WTC11 (cell line): ENCODE measurements around the gene ARHGAP45. TPM values are rescaled to one million over a fixed set of nuclear protein-coding genes. Genes with fewer than 3 reads are reported as not detected.

Source experiments
- ATAC-seq: fragments of 200-7000 bp; cut with Tn5 transposase; 2 replicates; pipeline ENCODE4 v1.10.0; 2021; ENCODE audit warnings: mild to moderate bottlenecking, moderate library complexity
- CTCF ChIA-PET: fragments of 300-600 bp; sonication (Branson Sonifier 250); formaldehyde crosslinking; loops from one replicate; lab custom pipeline; 2021; ENCODE audit warnings: antibody characterized with exemption; lab: Charles Lee
- POLR2A ChIA-PET: fragments of 350-600 bp; sonication (Branson Sonifier 250); formaldehyde crosslinking; loops from one replicate; lab custom pipeline; 2021; ENCODE audit warnings: antibody characterized with exemption; lab: Charles Lee
- DNase-seq: peaks from one replicate; pipeline ENCODE4 v3.0.0; 2021; ENCODE audit warnings: low spot score
- H3K27ac Mint-ChIP-seq: 2 replicates; pipeline ENCODE4 v1.8.0; 2021; ENCODE audit warnings: mixed read lengths
- H3K27me3 Mint-ChIP-seq: 2 replicates; pipeline ENCODE4 v1.8.0; 2021; ENCODE audit warnings: low read depth, mild to moderate bottlenecking, moderate library complexity, mixed read lengths
- H3K36me3 Mint-ChIP-seq: 2 replicates; pipeline ENCODE4 v1.8.0; 2021; ENCODE audit warnings: mixed read lengths
- H3K4me1 Mint-ChIP-seq: 2 replicates; pipeline ENCODE4 v1.8.0; 2022; ENCODE audit warnings: mixed read lengths
- H3K4me3 Mint-ChIP-seq: 2 replicates; pipeline ENCODE4 v1.8.0; 2021; ENCODE audit warnings: mild to moderate bottlenecking, moderate library complexity, mixed read lengths
- H3K9me3 Mint-ChIP-seq: 2 replicates; pipeline ENCODE4 v1.8.0; 2021; ENCODE audit warnings: mixed read lengths
- FOXJ3 ChIP-seq: sonication (generic); formaldehyde crosslinking; IDR thresholded peaks from 2 replicates; pipeline ENCODE4 v1.9.0; 2021; ENCODE audit warnings: missing genetic modification reagents, mild to moderate bottlenecking, borderline replicate concordance
- HMGA2 ChIP-seq: fragments of 250-450 bp; sonication (Bioruptor Pico); IDR thresholded peaks from 2 replicates; pipeline ENCODE4 v1.4.0; 2021; ENCODE audit warnings: mild to moderate bottlenecking, moderate library complexity
- NR2C2 ChIP-seq: sonication (generic); formaldehyde crosslinking; IDR thresholded peaks from 2 replicates; pipeline ENCODE4 v1.8.0; 2022; ENCODE audit warnings: mild to moderate bottlenecking, missing genetic modification reagents
- RELA ChIP-seq: sonication (generic); formaldehyde crosslinking; IDR thresholded peaks from 2 replicates; pipeline ENCODE4 v1.8.1; 2022; ENCODE audit warnings: missing genetic modification reagents, mild to moderate bottlenecking, borderline replicate concordance
- TP53 ChIP-seq: sonication (generic); formaldehyde crosslinking; IDR thresholded peaks from 2 replicates; pipeline ENCODE4 v1.8.1; 2023; ENCODE audit warnings: mild to moderate bottlenecking, missing genetic modification reagents
- ZNF671 ChIP-seq: fragments of 250-450 bp; sonication (Bioruptor Pico); IDR thresholded peaks from 2 replicates; pipeline ENCODE4 v1.8.0; 2021; ENCODE audit warnings: mild to moderate bottlenecking
- total RNA-seq: library from RNA; stranded (reverse); gene quantifications from 3 replicates; pipeline ENCODE4 v1.2.3, GENCODE V29; 2021
- TF ChIP-seq, protein P1 (sequence below): fragments of 250-450 bp; sonication (Bioruptor Pico); IDR thresholded peaks from 2 replicates; pipeline ENCODE4 v1.9.0; 2021; ENCODE audit warnings: mild to moderate bottlenecking
- TF ChIP-seq, protein P2 (sequence below): sonication (generic); formaldehyde crosslinking; IDR thresholded peaks from 2 replicates; pipeline ENCODE4 v1.8.1; 2022; ENCODE audit warnings: mild to moderate bottlenecking, moderate library complexity, missing genetic modification reagents
- TF ChIP-seq, protein P3 (sequence below): fragments of 250-450 bp; sonication (Bioruptor Pico); IDR thresholded peaks from 2 replicates; pipeline ENCODE4 v1.9.0; 2021; ENCODE audit warnings: mild to moderate bottlenecking, borderline replicate concordance
- TF ChIP-seq, protein P4 (sequence below): sonication (generic); formaldehyde crosslinking; IDR thresholded peaks from 2 replicates; pipeline ENCODE4 v1.8.1; 2022; ENCODE audit warnings: mild to moderate bottlenecking, missing genetic modification reagents, moderate library complexity, borderline replicate concordance
- TF ChIP-seq, protein P5 (sequence below): sonication (generic); formaldehyde crosslinking; IDR thresholded peaks from 2 replicates; pipeline ENCODE4 v1.8.0; 2022; ENCODE audit warnings: mild to moderate bottlenecking, missing genetic modification reagents
- TF ChIP-seq, protein P6 (sequence below): sonication (generic); formaldehyde crosslinking; IDR thresholded peaks from 2 replicates; pipeline ENCODE4 v1.8.1; 2023; ENCODE audit warnings: mild to moderate bottlenecking, missing genetic modification reagents, moderate library complexity
- TF ChIP-seq, protein P7 (sequence below): sonication (generic); formaldehyde crosslinking; IDR thresholded peaks from 2 replicates; pipeline ENCODE4 v1.8.0; 2022; ENCODE audit warnings: mild to moderate bottlenecking, missing genetic modification reagents

ARHGAP45 gene
- total RNA-seq, 1 experiment from 2014 or later, result 40.9 TPM

DNA sequence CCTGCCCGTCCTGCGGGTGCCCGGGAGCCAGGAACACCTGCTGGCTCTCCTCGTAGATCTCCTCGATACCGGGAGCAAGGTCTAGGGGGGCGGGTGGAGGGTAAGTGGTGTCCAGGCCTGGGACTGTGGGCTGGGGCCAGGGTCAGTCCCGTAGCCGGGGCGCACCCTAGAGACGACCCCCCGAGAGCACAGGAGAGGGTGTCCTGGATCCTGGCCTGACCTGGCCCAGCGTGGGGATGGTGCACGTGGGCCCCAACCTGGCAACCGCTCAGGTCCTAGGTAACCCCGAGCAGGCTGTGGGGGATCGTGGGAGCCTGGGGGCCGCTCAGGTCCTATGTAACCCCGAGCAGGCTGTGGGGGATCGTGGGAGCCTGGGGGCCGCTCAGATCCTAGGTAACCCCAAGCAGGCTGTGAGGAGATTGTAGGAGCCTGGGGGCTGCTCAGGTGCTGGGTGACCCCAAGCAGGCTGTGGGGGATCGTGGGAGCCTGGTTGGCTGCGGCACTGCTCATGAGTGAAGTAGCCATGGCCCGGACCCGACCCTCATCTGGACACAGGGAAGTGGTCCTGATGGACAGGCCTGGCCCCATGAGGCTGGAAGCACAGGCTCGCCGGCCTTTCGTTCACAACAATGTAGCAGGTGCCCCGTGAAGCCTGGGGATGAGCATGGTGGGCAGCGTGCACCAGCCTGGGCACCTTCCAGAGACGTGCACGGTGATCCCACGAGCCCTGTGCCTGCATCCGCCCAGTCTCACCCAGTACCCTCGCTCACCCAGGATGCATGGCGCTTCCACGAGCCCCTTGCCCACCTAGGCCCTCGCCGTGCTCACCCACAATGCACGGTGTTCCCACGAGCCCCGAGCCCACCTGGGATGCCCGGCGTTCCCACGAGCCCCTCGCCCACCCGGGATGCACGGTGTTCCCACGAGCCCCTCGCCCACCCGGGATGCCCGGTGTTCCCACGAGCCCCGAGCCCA lies 43.0 kb downstream of the ARHGAP45 start:
- Mint-ChIP-seq H3K4me3 (no peak overlapping the region), H3K27ac (no peak overlapping the region), H3K9me3 (no peaks in the 10 kb centered on the region), H3K4me1 (peaks cover 2% of the 10 kb centered on the region; the same call in 1 of the 2 replicates), H3K27me3 (no peaks in the 10 kb centered on the region), H3K36me3 (no peaks in the 10 kb centered on the region)
- POLR2A ChIA-PET, result no interaction called here
- TF ChIP-seq, protein P1, sequence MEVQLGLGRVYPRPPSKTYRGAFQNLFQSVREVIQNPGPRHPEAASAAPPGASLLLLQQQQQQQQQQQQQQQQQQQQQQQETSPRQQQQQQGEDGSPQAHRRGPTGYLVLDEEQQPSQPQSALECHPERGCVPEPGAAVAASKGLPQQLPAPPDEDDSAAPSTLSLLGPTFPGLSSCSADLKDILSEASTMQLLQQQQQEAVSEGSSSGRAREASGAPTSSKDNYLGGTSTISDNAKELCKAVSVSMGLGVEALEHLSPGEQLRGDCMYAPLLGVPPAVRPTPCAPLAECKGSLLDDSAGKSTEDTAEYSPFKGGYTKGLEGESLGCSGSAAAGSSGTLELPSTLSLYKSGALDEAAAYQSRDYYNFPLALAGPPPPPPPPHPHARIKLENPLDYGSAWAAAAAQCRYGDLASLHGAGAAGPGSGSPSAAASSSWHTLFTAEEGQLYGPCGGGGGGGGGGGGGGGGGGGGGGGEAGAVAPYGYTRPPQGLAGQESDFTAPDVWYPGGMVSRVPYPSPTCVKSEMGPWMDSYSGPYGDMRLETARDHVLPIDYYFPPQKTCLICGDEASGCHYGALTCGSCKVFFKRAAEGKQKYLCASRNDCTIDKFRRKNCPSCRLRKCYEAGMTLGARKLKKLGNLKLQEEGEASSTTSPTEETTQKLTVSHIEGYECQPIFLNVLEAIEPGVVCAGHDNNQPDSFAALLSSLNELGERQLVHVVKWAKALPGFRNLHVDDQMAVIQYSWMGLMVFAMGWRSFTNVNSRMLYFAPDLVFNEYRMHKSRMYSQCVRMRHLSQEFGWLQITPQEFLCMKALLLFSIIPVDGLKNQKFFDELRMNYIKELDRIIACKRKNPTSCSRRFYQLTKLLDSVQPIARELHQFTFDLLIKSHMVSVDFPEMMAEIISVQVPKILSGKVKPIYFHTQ, result no peak
- no peak for TF ChIP-seq TP53
- TF ChIP-seq, protein P2, sequence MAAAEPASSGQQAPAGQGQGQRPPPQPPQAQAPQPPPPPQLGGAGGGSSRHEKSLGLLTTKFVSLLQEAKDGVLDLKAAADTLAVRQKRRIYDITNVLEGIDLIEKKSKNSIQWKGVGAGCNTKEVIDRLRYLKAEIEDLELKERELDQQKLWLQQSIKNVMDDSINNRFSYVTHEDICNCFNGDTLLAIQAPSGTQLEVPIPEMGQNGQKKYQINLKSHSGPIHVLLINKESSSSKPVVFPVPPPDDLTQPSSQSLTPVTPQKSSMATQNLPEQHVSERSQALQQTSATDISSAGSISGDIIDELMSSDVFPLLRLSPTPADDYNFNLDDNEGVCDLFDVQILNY (CRISPR knock-in tag), result no peak
- TF ChIP-seq, protein P3, sequence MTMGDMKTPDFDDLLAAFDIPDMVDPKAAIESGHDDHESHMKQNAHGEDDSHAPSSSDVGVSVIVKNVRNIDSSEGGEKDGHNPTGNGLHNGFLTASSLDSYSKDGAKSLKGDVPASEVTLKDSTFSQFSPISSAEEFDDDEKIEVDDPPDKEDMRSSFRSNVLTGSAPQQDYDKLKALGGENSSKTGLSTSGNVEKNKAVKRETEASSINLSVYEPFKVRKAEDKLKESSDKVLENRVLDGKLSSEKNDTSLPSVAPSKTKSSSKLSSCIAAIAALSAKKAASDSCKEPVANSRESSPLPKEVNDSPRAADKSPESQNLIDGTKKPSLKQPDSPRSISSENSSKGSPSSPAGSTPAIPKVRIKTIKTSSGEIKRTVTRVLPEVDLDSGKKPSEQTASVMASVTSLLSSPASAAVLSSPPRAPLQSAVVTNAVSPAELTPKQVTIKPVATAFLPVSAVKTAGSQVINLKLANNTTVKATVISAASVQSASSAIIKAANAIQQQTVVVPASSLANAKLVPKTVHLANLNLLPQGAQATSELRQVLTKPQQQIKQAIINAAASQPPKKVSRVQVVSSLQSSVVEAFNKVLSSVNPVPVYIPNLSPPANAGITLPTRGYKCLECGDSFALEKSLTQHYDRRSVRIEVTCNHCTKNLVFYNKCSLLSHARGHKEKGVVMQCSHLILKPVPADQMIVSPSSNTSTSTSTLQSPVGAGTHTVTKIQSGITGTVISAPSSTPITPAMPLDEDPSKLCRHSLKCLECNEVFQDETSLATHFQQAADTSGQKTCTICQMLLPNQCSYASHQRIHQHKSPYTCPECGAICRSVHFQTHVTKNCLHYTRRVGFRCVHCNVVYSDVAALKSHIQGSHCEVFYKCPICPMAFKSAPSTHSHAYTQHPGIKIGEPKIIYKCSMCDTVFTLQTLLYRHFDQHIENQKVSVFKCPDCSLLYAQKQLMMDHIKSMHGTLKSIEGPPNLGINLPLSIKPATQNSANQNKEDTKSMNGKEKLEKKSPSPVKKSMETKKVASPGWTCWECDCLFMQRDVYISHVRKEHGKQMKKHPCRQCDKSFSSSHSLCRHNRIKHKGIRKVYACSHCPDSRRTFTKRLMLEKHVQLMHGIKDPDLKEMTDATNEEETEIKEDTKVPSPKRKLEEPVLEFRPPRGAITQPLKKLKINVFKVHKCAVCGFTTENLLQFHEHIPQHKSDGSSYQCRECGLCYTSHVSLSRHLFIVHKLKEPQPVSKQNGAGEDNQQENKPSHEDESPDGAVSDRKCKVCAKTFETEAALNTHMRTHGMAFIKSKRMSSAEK, result no peak
- TF ChIP-seq HMGA2 (CRISPR knock-in tag), result no peak
- TF ChIP-seq, protein P4, sequence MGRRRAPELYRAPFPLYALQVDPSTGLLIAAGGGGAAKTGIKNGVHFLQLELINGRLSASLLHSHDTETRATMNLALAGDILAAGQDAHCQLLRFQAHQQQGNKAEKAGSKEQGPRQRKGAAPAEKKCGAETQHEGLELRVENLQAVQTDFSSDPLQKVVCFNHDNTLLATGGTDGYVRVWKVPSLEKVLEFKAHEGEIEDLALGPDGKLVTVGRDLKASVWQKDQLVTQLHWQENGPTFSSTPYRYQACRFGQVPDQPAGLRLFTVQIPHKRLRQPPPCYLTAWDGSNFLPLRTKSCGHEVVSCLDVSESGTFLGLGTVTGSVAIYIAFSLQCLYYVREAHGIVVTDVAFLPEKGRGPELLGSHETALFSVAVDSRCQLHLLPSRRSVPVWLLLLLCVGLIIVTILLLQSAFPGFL, result no peak
- TF ChIP-seq FOXJ3 (CRISPR knock-in tag), result no peak
- TF ChIP-seq ZNF671, result no peak
- TF ChIP-seq, protein P5, sequence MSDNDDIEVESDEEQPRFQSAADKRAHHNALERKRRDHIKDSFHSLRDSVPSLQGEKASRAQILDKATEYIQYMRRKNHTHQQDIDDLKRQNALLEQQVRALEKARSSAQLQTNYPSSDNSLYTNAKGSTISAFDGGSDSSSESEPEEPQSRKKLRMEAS (CRISPR knock-in tag), result no peak
- no peak for TF ChIP-seq NR2C2 (CRISPR knock-in tag)
- TF ChIP-seq, protein P6, sequence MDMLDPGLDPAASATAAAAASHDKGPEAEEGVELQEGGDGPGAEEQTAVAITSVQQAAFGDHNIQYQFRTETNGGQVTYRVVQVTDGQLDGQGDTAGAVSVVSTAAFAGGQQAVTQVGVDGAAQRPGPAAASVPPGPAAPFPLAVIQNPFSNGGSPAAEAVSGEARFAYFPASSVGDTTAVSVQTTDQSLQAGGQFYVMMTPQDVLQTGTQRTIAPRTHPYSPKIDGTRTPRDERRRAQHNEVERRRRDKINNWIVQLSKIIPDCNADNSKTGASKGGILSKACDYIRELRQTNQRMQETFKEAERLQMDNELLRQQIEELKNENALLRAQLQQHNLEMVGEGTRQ (CRISPR knock-in tag), result no peak
- TF ChIP-seq RELA (CRISPR knock-in tag), result no peak
- TF ChIP-seq, protein P7, sequence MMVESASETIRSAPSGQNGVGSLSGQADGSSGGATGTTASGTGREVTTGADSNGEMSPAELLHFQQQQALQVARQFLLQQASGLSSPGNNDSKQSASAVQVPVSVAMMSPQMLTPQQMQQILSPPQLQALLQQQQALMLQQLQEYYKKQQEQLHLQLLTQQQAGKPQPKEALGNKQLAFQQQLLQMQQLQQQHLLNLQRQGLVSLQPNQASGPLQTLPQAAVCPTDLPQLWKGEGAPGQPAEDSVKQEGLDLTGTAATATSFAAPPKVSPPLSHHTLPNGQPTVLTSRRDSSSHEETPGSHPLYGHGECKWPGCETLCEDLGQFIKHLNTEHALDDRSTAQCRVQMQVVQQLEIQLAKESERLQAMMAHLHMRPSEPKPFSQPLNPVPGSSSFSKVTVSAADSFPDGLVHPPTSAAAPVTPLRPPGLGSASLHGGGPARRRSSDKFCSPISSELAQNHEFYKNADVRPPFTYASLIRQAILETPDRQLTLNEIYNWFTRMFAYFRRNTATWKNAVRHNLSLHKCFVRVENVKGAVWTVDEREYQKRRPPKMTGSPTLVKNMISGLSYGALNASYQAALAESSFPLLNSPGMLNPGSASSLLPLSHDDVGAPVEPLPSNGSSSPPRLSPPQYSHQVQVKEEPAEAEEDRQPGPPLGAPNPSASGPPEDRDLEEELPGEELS, result no peak
- DNase-seq (no peak), ATAC-seq (no peak)
- CTCF ChIA-PET, result no interaction called here
